Endodermal cell (in vitro differentiated cells): ENCODE data around the gene SLC25A21. TPM values are rescaled to one million over a fixed set of nuclear protein-coding genes. Genes with fewer than 3 reads are reported as not detected.
"Not testable (repeated sequence)": the region's sequence is repeated elsewhere in the genome, so short reads cannot be mapped to it uniquely, and the experiment has no call there.

Experiments
- DNase-seq: peaks from one replicate; pipeline ENCODE4 v3.0.0-alpha.2; 2017
- H3K27ac ChIP-seq: 2 replicates; pipeline ENCODE4 v1.5.1; 2013; ENCODE audit warnings: mild to moderate bottlenecking, low read depth, low read length, moderate library complexity
- H3K27me3 ChIP-seq: 2 replicates; pipeline ENCODE4 v1.6.1; 2013; ENCODE audit warnings: mild to moderate bottlenecking, low read length, moderate library complexity; ENCODE audit not compliant: insufficient read depth, control insufficient read depth, poor library complexity, severe bottlenecking
- H3K36me3 ChIP-seq: 2 replicates; pipeline ENCODE4 v1.7.0; 2013; ENCODE audit warnings: mild to moderate bottlenecking, low read length, moderate library complexity; ENCODE audit not compliant: control insufficient read depth, insufficient read depth
- H3K4me1 ChIP-seq: one replicate; pipeline ENCODE4 v1.7.0; 2013; ENCODE audit warnings: low read length; ENCODE audit not compliant: control insufficient read depth, insufficient read depth
- H3K4me3 ChIP-seq: 2 replicates; pipeline ENCODE4 v1.5.1; 2013; ENCODE audit warnings: mild to moderate bottlenecking, low read length, moderate library complexity
- H3K9ac ChIP-seq: 2 replicates; pipeline ENCODE4 v1.6.1; 2013; ENCODE audit warnings: mild to moderate bottlenecking, low read length, moderate library complexity; ENCODE audit not compliant: poor library complexity, severe bottlenecking; ENCODE audit errors: extremely low read depth
- H3K9me3 ChIP-seq: 2 replicates; pipeline ENCODE4 v1.6.1; 2013; ENCODE audit warnings: mild to moderate bottlenecking, low read length, moderate library complexity; ENCODE audit not compliant: control insufficient read depth
- H3K27ac Mint-ChIP-seq: 2 replicates; pipeline ENCODE4 v1.8.0; 2020; ENCODE audit warnings: mixed read lengths
- H3K27me3 Mint-ChIP-seq: 2 replicates; pipeline ENCODE4 v1.8.0; 2021; ENCODE audit warnings: mild to moderate bottlenecking, mixed read lengths; ENCODE audit not compliant: insufficient read depth
- H3K36me3 Mint-ChIP-seq: 2 replicates; pipeline ENCODE4 v1.8.0; 2020; ENCODE audit warnings: low read depth, mixed read lengths
- H3K4me1 Mint-ChIP-seq: 2 replicates; pipeline ENCODE4 v1.8.0; 2020; ENCODE audit warnings: mixed read lengths
- H3K4me3 Mint-ChIP-seq: 2 replicates; pipeline ENCODE4 v1.8.0; 2020; ENCODE audit warnings: mild to moderate bottlenecking, moderate library complexity, mixed read lengths
- H3K9me3 Mint-ChIP-seq: 2 replicates; pipeline ENCODE4 v1.8.0; 2020; ENCODE audit warnings: mild to moderate bottlenecking, mixed read lengths
- WGBS, 2 experiments: methylation state at CpG; one replicate each; pipeline versions ENCODE4 v1.1.5 to v1.1.7; 2013; ENCODE audit warnings: missing lambda C conversion rate in 2 of 2, mixed read lengths in 1 of 2; ENCODE audit not compliant: insufficient coverage in 1 of 2, insufficient read length in 1 of 2; 5-methylcytosine and 5-hydroxymethylcytosine counted together
- total RNA-seq, 2 donors: library from RNA; stranded (reverse); fragmentation: NEBNext Ultra II Directional in 1 of 2; extraction: Animal tissue kit (Norgen Biotek cat#: 25700) in 1 of 2; gene quantifications; 2 replicates in 1 of 2; 3 replicates in 1 of 2; pipeline ENCODE4 v1.2.1, GENCODE V29; 2021
- TF ChIP-seq, protein P1 (sequence below): fragments of 200-600 bp; sonication (generic); conservative IDR thresholded peaks from 2 replicates; pipeline ENCODE4 v1.5.0; 2021; ENCODE audit warnings: antibody characterized with exemption, mild to moderate bottlenecking

Gene SLC25A21
- total RNA-seq, 2 donors from 2014 or later: 1.9 TPM

DNA sequence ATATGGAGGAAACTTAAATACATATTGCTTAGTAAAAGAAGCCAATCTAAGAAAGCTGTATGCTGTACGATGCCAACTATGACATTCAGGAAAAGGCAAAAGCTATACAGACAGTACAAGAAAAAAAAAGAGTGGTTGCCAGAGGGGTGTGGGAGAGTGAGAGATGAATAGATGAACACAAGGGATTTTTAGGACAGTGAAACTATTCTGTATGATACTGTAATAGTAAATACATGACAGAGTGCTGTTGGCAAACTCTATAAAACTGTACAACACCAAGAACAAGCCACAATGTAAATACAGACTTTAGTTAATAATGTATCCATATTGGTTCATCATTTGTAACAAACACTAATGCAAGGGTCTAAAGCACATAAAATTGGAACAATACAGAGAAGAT is 14.5 kb upstream of the SLC25A21 start:
- H3K27me3 ChIP-seq: no peaks in the 10 kb centered on the region
- Mint-ChIP-seq H3K9me3 (no peaks in the 10 kb centered on the region), H3K27ac (no peak overlapping the region), H3K4me3 (no peak overlapping the region), H3K27me3 (peaks cover 18% of the 10 kb centered on the region), H3K4me1 (no peaks in the 10 kb centered on the region), H3K36me3 (no peaks in the 10 kb centered on the region)
- H3K9ac ChIP-seq: no peak overlapping the region
- no peak overlapping the region for H3K27ac ChIP-seq
- no peak overlapping the region for H3K4me3 ChIP-seq
- TF ChIP-seq, protein P1, sequence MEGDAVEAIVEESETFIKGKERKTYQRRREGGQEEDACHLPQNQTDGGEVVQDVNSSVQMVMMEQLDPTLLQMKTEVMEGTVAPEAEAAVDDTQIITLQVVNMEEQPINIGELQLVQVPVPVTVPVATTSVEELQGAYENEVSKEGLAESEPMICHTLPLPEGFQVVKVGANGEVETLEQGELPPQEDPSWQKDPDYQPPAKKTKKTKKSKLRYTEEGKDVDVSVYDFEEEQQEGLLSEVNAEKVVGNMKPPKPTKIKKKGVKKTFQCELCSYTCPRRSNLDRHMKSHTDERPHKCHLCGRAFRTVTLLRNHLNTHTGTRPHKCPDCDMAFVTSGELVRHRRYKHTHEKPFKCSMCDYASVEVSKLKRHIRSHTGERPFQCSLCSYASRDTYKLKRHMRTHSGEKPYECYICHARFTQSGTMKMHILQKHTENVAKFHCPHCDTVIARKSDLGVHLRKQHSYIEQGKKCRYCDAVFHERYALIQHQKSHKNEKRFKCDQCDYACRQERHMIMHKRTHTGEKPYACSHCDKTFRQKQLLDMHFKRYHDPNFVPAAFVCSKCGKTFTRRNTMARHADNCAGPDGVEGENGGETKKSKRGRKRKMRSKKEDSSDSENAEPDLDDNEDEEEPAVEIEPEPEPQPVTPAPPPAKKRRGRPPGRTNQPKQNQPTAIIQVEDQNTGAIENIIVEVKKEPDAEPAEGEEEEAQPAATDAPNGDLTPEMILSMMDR: no peak
- no peak for DNase-seq
- H3K4me1 ChIP-seq: no peaks in the 10 kb centered on the region
- H3K36me3 ChIP-seq: no peaks in the 10 kb centered on the region
- WGBS, 2 experiments: 100% methylated on average over 1 of the region's 1 CpG
- no peaks in the 10 kb centered on the region for H3K9me3 ChIP-seq

DNA sequence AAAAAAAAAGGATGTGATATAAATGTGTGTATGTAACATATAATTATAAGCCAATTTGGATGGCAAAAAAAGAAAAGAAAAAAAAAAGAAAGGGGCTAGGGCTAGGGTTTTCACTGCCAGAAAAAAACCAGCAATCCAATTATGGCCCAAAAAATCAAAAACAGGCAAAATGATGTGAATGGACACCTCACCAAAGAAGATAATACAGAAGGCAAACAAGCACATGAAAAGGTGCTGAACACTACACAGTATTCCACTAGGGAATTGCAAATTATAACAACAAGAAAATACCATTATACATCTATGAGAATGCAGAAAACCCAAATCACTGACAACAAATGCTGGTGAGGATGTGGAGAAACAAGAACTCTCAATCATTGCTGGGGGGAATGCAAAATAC is 13.3 kb upstream of the SLC25A21 start:
- Histone ChIP-seq H3K9ac (no peak overlapping the region), H3K4me3 (no peak overlapping the region), H3K9me3 (no peaks in the 10 kb centered on the region), H3K27me3 (no peaks in the 10 kb centered on the region), H3K4me1 (no peaks in the 10 kb centered on the region), H3K36me3 (no peaks in the 10 kb centered on the region), H3K27ac (no peak overlapping the region)
- H3K27ac Mint-ChIP-seq: no peak overlapping the region
- TF ChIP-seq, protein P1: no peak
- no peaks in the 10 kb centered on the region for H3K9me3 Mint-ChIP-seq
- H3K4me3 Mint-ChIP-seq: no peak overlapping the region
- no peaks in the 10 kb centered on the region for H3K4me1 Mint-ChIP-seq
- no peak for DNase-seq
- H3K27me3 Mint-ChIP-seq: peaks cover 7% of the 10 kb centered on the region
- no peaks in the 10 kb centered on the region for H3K36me3 Mint-ChIP-seq

DNA sequence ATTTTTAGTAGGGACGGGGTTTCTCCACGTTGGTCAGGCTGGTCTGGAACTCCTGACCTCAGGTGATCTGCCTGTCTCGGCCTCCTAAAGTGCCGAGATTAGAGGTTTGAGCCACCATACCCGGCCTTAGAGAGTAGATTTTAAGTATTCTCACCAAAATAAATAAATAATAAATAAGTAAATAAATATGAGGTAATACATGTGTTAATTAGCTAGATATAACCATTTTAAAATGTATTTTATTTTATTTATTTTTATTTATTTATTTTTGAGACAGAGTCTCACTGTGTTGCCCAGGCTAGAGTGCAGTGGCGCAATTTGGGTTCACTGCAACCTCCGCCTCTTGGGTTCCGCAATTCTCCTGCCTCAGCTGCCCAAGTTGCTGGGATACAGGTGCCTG is 12.1 kb upstream of the SLC25A21 start:
- DNase-seq, H3K9ac ChIP-seq, H3K4me3 Mint-ChIP-seq, H3K9me3 ChIP-seq, H3K4me1 Mint-ChIP-seq, H3K36me3 Mint-ChIP-seq, H3K4me3 ChIP-seq, H3K9me3 Mint-ChIP-seq, H3K27ac Mint-ChIP-seq, H3K27me3 ChIP-seq, H3K4me1 ChIP-seq, H3K36me3 ChIP-seq, H3K27me3 Mint-ChIP-seq, H3K27ac ChIP-seq: not testable (repeated sequence)
- WGBS, 2 experiments: 90 to 96% methylated on average over 3 to 7 of the region's 8 CpGs

DNA sequence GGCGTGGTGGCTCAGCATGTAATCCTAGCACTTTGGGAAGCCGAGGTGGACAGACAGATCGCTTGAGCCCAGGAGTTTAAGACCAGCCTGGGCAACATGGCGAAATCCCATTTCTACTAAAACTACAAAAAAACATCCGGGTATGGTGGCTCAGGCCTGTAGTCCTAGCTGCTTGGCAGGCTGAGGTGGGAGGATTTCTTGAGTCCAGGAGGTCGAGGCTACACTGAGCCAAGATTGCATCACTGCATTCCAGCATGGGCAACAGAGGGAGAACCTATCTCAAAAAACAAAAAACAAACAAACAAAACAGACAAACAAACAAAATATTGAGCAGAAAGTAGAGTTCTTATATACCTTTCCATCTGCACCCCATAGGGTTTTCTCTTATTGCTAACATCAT is 9.0 kb upstream of the SLC25A21 start:
- Histone ChIP-seq H3K27me3 (no peaks in the 10 kb centered on the region), H3K9me3 (no peaks in the 10 kb centered on the region), H3K9ac (no peak overlapping the region), H3K27ac (no peak overlapping the region), H3K36me3 (no peaks in the 10 kb centered on the region), H3K4me1 (no peaks in the 10 kb centered on the region), H3K4me3 (no peak overlapping the region)
- Mint-ChIP-seq H3K4me3 (no peak overlapping the region), H3K36me3 (no peaks in the 10 kb centered on the region), H3K27me3 (peaks cover 1% of the 10 kb centered on the region), H3K27ac (no peak overlapping the region), H3K4me1 (no peaks in the 10 kb centered on the region), H3K9me3 (no peaks in the 10 kb centered on the region)
- WGBS, 2 experiments: 97 to 100% methylated on average over 4 to 5 of the region's 6 CpGs
- no peak for DNase-seq
- TF ChIP-seq, protein P1: no peak

DNA sequence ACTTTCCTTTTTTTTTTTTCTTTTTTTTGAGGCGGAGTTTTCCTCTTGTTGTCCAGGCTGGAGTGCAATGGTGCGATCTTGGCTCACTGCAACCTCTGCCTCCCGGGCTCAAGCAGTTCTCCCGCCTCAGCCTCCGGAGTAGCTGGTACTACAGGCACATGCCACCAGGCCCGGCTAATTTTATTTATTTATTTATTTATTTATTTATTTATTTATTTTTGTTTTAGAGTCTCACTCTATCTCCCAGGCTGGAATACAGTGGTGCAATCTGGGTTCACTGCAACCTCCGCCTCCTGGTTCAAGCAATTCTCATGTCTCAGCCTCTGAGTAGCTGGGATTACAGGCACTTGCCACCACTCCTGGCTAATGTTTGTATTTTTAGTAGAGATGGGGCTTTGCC is 8.5 kb upstream of the SLC25A21 start:
- H3K4me3 Mint-ChIP-seq, H3K9me3 ChIP-seq, H3K27ac Mint-ChIP-seq, H3K9ac ChIP-seq, H3K27ac ChIP-seq, H3K27me3 ChIP-seq, H3K36me3 Mint-ChIP-seq, H3K4me1 ChIP-seq, DNase-seq, H3K4me1 Mint-ChIP-seq, H3K4me3 ChIP-seq, H3K36me3 ChIP-seq, H3K27me3 Mint-ChIP-seq, H3K9me3 Mint-ChIP-seq: not testable (repeated sequence)
- 95 to 100% methylated on average over 1 to 6 of the region's 7 CpGs for whole genome bisulfite sequencing, 2 experiments
